K562 (cell line): Measurements from ENCODE around the gene CNPY4. TPM values are rescaled to one million over a fixed set of nuclear protein-coding genes. Genes with fewer than 3 reads are reported as not detected.

Experiments
- DIDO1 ChIP-seq: fragments of 450-650 bp; IDR thresholded peaks from 2 replicates; pipeline ENCODE4 v1.6.1; 2016; ENCODE audit warnings: low read depth, missing biosample characterization, missing genetic modification characterization
- ETV6 ChIP-seq, 3 experiments: fragments of 150-350 bp in 1 of 3; sonication (generic) in 1 of 3; formaldehyde crosslinking in 1 of 3; IDR thresholded peaks; 2 replicates each; pipeline versions ENCODE4 v1.6.1 to v1.8.0; 2014 to 2022; ENCODE audit warnings: borderline replicate concordance in 2 of 3, low read depth in 2 of 3, antibody characterized with exemption in 1 of 3, low read length in 1 of 3, mild to moderate bottlenecking in 1 of 3, missing genetic modification reagents in 1 of 3
- FOXJ3 ChIP-seq: sonication (generic); formaldehyde crosslinking; IDR thresholded peaks from 2 replicates; pipeline ENCODE4 v1.4.0; 2020; ENCODE audit warnings: mild to moderate bottlenecking, missing genetic modification reagents
- HLTF ChIP-seq: fragments of 450-650 bp; IDR thresholded peaks from 2 replicates; pipeline ENCODE4 v1.6.1; 2016
- KLF16 ChIP-seq: IDR thresholded peaks from 2 replicates; pipeline ENCODE4 v1.6.1; 2016; ENCODE audit warnings: antibody characterized with exemption
- MECOM ChIP-seq: fragments of 250-450 bp; sonication (Bioruptor Pico); IDR thresholded peaks from 2 replicates; pipeline ENCODE4 v1.8.0; 2022; ENCODE audit warnings: inconsistent platforms
- MYNN ChIP-seq, 2 experiments: sonication (generic); formaldehyde crosslinking in 1 of 2; IDR thresholded peaks; 2 replicates each; pipeline versions ENCODE4 v1.5.0 to v1.6.1; 2016 to 2020; ENCODE audit warnings: antibody characterized with exemption in 1 of 2, missing genetic modification reagents in 1 of 2
- NR2C1 ChIP-seq, 2 experiments: fragments of 450-650 bp; IDR thresholded peaks; 2 replicates each; pipeline ENCODE4 v1.6.1; 2017; ENCODE audit warnings: mild to moderate bottlenecking in 2 of 2, antibody characterized with exemption in 1 of 2, inconsistent platforms in 1 of 2, missing compliant biosample characterization in 1 of 2, missing genetic modification characterization in 1 of 2
- RNF2 ChIP-seq: sonication (generic); IDR thresholded peaks from 2 replicates; pipeline ENCODE4 v1.6.1; 2016
- SAFB ChIP-seq: fragments of 200-400 bp; formaldehyde crosslinking; IDR thresholded peaks from 2 replicates; pipeline ENCODE4 v1.6.1; 2017; ENCODE audit warnings: low read depth, low read length, borderline replicate concordance
- TAF7 ChIP-seq: fragments of 450-650 bp; IDR thresholded peaks from 2 replicates; pipeline ENCODE4 v1.6.1; 2016; ENCODE audit warnings: missing genetic modification characterization, missing compliant biosample characterization
- TARDBP ChIP-seq: fragments of 450-650 bp; IDR thresholded peaks from 2 replicates; pipeline ENCODE4 v1.6.1; 2016
- TRIM24 ChIP-seq, 2 experiments: fragments of 450-650 bp; IDR thresholded peaks; 2 replicates each; pipeline ENCODE4 v1.6.1; 2016
- ZNF253 ChIP-seq: fragments of 250-450 bp; sonication (Bioruptor Pico); conservative IDR thresholded peaks from 2 replicates; pipeline ENCODE4 v1.6.1; 2021; ENCODE audit warnings: mild to moderate bottlenecking
- ZNF316 ChIP-seq: fragments of 450-650 bp; IDR thresholded peaks from 2 replicates; pipeline ENCODE4 v1.6.1; 2016
- polyA plus RNA-seq, 8 experiments: library from polyadenylated mRNA; depleted of rRNA in 4 of 8; stranded (reverse) in 5 of 8; unstranded in 3 of 8; fragments of >200 nt; fragmentation: Nextera tagmentation in 2 of 8; fragmentation: Illumina TruSeq in 1 of 8; extraction: Ambion mirVana in 2 of 8; extraction: Trizol in 1 of 8; gene quantifications; 2 replicates each; pipeline versions ENCODE4 v1.2.1 to v1.2.3, GENCODE V29; 2011 to 2014; ENCODE audit warnings: inconsistent platforms in 1 of 8, missing spikeins in 1 of 8
- total RNA-seq, 7 experiments: library from RNA; depleted of rRNA in 6 of 7; stranded (reverse); fragments of >200 nt in 6 of 7; fragmentation: Illumina TruSeq in 2 of 7; extraction: Trizol in 2 of 7; gene quantifications; 2 replicates each; pipeline versions ENCODE4 v1.2.1 to v1.2.3, GENCODE V29; 2011 to 2021; ENCODE audit warnings: low replicate concordance in 1 of 7
- TF ChIP-seq, protein P1 (sequence below): fragments of 450-650 bp; IDR thresholded peaks from 2 replicates; pipeline ENCODE4 v1.6.1; 2016; ENCODE audit warnings: low read depth
- TF ChIP-seq, protein P2 (sequence below): sonication (generic); formaldehyde crosslinking; IDR thresholded peaks from 2 replicates; pipeline ENCODE4 v1.4.0; 2020; ENCODE audit warnings: mild to moderate bottlenecking, missing genetic modification reagents

Gene CNPY4
- total and polyA plus RNA-seq, 9 of the 15 experiments (the other 6 are each of a cell fraction or from before 2014, with no cell fraction given), result 1.9 to 11.2 (median 7.0) TPM

GRCh38 chr7:100081535-100082102 is 37.8 kb upstream of the CNPY4 start, which contains the start of gene ZNF3 (continued):
- TF ChIP-seq HLTF (peak; percentile 65; the same call in 1 of the 2 replicates), MYNN (IDR thresholded peaks at IDR 0.05) (peak; percentile 85), MYNN (CRISPR knock-in tag; IDR thresholded peaks at IDR 0.05) (no peak; the same call in 1 of the 2 replicates), ZNF253 (CRISPR knock-in tag) (no peak), NR2C1 (IDR thresholded peaks at IDR 0.05) (peak; percentile 100), NR2C1 (tag; IDR thresholded peaks at IDR 0.05) (peak; percentile 100), FOXJ3 (CRISPR knock-in tag) (no peak), TARDBP (peak; percentile 84), TRIM24 (IDR thresholded peaks at IDR 0.05) (peak in 1 of 2 experiments; percentile 68; a peak in 1 of 4 replicates), ETV6 (IDR thresholded peaks at IDR 0.05; ENCODE audit: borderline replicate concordance in 1 of 2, low read depth in 2 of 2, low read length in 1 of 2) (peak; percentile 66 to 74; a peak in 2 of 4 replicates), ETV6 (CRISPR knock-in tag; IDR thresholded peaks at IDR 0.05; ENCODE audit: borderline replicate concordance) (no peak), TAF7 (tag) (peak; percentile 82), DIDO1 (peak; percentile 91), ZNF316 (peak; percentile 100), RNF2 (peak; percentile 96), SAFB (peak; percentile 78; the same call in 1 of the 2 replicates), MECOM (CRISPR knock-in tag) (no peak), KLF16 (peak; percentile 51; the same call in 1 of the 2 replicates)
- TF ChIP-seq, protein P1, sequence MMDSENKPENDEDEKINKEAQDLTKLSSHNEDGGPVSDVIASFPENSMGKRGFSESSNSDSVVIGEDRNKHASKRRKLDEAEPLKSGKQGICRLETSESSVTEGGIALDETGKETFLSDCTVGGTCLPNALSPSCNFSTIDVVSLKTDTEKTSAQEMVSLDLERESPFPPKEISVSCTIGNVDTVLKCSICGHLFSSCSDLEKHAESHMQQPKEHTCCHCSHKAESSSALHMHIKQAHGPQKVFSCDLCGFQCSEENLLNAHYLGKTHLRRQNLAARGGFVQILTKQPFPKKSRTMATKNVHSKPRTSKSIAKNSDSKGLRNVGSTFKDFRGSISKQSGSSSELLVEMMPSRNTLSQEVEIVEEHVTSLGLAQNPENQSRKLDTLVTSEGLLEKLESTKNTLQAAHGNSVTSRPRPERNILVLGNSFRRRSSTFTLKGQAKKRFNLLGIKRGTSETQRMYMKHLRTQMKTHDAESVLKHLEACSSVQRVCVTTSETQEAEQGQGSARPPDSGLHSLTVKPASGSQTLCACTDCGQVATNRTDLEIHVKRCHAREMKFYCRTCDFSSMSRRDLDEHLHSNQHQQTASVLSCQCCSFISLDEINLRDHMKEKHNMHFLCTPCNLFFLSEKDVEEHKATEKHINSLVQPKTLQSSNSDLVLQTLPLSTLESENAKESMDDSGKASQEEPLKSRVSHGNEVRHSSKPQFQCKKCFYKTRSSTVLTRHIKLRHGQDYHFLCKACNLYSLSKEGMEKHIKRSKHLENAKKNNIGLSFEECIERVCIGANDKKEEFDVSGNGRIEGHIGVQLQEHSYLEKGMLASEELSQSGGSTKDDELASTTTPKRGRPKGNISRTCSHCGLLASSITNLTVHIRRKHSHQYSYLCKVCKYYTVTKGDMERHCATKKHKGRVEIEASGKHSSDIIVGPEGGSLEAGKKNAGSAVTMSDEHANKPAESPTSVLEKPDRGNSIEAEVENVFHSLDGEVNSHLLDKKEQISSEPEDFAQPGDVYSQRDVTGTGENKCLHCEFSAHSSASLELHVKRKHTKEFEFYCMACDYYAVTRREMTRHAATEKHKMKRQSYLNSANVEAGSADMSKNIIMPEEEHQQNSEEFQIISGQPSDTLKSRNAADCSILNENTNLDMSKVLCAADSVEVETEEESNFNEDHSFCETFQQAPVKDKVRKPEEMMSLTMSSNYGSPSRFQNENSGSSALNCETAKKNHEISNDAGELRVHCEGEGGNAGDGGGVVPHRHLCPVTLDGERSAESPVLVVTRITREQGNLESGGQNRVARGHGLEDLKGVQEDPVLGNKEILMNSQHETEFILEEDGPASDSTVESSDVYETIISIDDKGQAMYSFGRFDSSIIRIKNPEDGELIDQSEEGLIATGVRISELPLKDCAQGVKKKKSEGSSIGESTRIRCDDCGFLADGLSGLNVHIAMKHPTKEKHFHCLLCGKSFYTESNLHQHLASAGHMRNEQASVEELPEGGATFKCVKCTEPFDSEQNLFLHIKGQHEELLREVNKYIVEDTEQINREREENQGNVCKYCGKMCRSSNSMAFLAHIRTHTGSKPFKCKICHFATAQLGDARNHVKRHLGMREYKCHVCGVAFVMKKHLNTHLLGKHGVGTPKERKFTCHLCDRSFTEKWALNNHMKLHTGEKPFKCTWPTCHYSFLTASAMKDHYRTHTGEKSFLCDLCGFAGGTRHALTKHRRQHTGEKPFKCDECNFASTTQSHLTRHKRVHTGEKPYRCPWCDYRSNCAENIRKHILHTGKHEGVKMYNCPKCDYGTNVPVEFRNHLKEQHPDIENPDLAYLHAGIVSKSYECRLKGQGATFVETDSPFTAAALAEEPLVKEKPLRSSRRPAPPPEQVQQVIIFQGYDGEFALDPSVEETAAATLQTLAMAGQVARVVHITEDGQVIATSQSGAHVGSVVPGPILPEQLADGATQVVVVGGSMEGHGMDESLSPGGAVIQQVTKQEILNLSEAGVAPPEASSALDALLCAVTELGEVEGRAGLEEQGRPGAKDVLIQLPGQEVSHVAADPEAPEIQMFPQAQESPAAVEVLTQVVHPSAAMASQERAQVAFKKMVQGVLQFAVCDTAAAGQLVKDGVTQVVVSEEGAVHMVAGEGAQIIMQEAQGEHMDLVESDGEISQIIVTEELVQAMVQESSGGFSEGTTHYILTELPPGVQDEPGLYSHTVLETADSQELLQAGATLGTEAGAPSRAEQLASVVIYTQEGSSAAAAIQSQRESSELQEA, result no peak
- TF ChIP-seq, protein P2, sequence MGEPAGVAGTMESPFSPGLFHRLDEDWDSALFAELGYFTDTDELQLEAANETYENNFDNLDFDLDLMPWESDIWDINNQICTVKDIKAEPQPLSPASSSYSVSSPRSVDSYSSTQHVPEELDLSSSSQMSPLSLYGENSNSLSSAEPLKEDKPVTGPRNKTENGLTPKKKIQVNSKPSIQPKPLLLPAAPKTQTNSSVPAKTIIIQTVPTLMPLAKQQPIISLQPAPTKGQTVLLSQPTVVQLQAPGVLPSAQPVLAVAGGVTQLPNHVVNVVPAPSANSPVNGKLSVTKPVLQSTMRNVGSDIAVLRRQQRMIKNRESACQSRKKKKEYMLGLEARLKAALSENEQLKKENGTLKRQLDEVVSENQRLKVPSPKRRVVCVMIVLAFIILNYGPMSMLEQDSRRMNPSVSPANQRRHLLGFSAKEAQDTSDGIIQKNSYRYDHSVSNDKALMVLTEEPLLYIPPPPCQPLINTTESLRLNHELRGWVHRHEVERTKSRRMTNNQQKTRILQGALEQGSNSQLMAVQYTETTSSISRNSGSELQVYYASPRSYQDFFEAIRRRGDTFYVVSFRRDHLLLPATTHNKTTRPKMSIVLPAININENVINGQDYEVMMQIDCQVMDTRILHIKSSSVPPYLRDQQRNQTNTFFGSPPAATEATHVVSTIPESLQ (CRISPR knock-in tag), result peak; percentile 88
